CD14-positive monocyte (primary cell): ENCODE results near the gene SAMHD1. TPM values are rescaled to one million over a fixed set of nuclear protein-coding genes. Genes with fewer than 3 reads are reported as not detected.

Experiments
- DNase-seq, 3 donors: peaks; one replicate each; pipeline ENCODE4 v3.0.0-alpha.2; 2011 to 2022
- H2AFZ ChIP-seq: 2 replicates; pipeline ENCODE4 v1.6.0; 2012; ENCODE audit warnings: mild to moderate bottlenecking, low read depth, low read length, inconsistent platforms; ENCODE audit not compliant: insufficient read depth, poor library complexity, severe bottlenecking
- H3K27ac ChIP-seq, 2 donors: 1 replicate in 1 of 2; 2 replicates in 1 of 2; pipeline ENCODE4 v1.5.1; 2012 to 2013; ENCODE audit warnings: low read length in 2 of 2, control low read depth in 1 of 2, inconsistent platforms in 1 of 2, low read depth in 1 of 2, mild to moderate bottlenecking in 1 of 2
- H3K27me3 ChIP-seq, 2 donors: one replicate each; pipeline versions ENCODE4 v1.6.0 to v1.6.1; 2011 to 2013; ENCODE audit warnings: low read length in 2 of 2; ENCODE audit not compliant: control insufficient read depth in 2 of 2, insufficient read depth in 2 of 2
- H3K36me3 ChIP-seq, 2 donors: replicated peaks in 1 of 2; 1 replicate in 1 of 2; 2 replicates in 1 of 2; pipeline versions ENCODE4 v1.5.1 to v1.6.1; 2012 to 2013; ENCODE audit warnings: low read length in 2 of 2, control low read depth in 1 of 2, inconsistent platforms in 1 of 2, mild to moderate bottlenecking in 1 of 2; ENCODE audit not compliant: insufficient read depth in 2 of 2, control insufficient read depth in 1 of 2
- H3K4me1 ChIP-seq, 2 donors: 1 replicate in 1 of 2; 2 replicates in 1 of 2; pipeline versions ENCODE4 v1.5.1 to v1.6.1; 2012 to 2013; ENCODE audit warnings: low read length in 2 of 2, control low read depth in 1 of 2, inconsistent platforms in 1 of 2, mild to moderate bottlenecking in 1 of 2, moderate library complexity in 1 of 2; ENCODE audit not compliant: insufficient read depth in 2 of 2, control insufficient read depth in 1 of 2
- H3K4me2 ChIP-seq: replicated peaks from 2 replicates; pipeline ENCODE3; 2012; ENCODE audit warnings: low read length, moderate library complexity, mild to moderate bottlenecking; ENCODE audit not compliant: poor library complexity, severe bottlenecking; ENCODE audit errors: extremely low read depth
- H3K4me3 ChIP-seq, 3 experiments: fragments of 200-600 bp in 1 of 3; sonication (generic) in 1 of 3; replicated peaks in 1 of 3; 1 replicate in 2 of 3; 2 replicates in 1 of 3; pipeline ENCODE4 v1.5.1; 2011 to 2013; ENCODE audit warnings: low read length in 3 of 3, mild to moderate bottlenecking in 3 of 3, control low read depth in 2 of 3, low read depth in 2 of 3, inconsistent platforms in 1 of 3, moderate library complexity in 1 of 3
- H3K79me2 ChIP-seq: 2 replicates; pipeline ENCODE4 v1.6.0; 2012; ENCODE audit warnings: mild to moderate bottlenecking, control low read depth, inconsistent platforms, low read length, moderate library complexity; ENCODE audit not compliant: insufficient read depth
- H3K9ac ChIP-seq: 2 replicates; pipeline ENCODE4 v1.6.0; 2017; ENCODE audit warnings: low read length, mild to moderate bottlenecking; ENCODE audit not compliant: insufficient read depth, poor library complexity, severe bottlenecking
- H3K9me3 ChIP-seq, 2 donors: replicated peaks in 1 of 2; 1 replicate in 1 of 2; 2 replicates in 1 of 2; pipeline versions ENCODE4 v1.5.1 to v1.6.1; 2012 to 2013; ENCODE audit warnings: low read length in 2 of 2, control low read depth in 1 of 2; ENCODE audit not compliant: control insufficient read depth in 1 of 2, insufficient read depth in 1 of 2
- H4K20me1 ChIP-seq: 2 replicates; pipeline ENCODE4 v1.6.0; 2012; ENCODE audit warnings: mild to moderate bottlenecking, low read length, control low read depth, moderate library complexity; ENCODE audit not compliant: insufficient read depth
- H3K27ac Mint-ChIP-seq, 7 donors: one replicate each; pipeline ENCODE4 v1.8.0; 2020; ENCODE audit warnings: mild to moderate bottlenecking in 7 of 7, mixed read lengths in 7 of 7, moderate library complexity in 6 of 7, inconsistent platforms in 2 of 7
- H3K27me3 Mint-ChIP-seq, 3 donors: one replicate each; pipeline ENCODE4 v1.8.0; 2021 to 2022; ENCODE audit warnings: low read depth in 3 of 3, mild to moderate bottlenecking in 3 of 3, mixed read lengths in 3 of 3, moderate library complexity in 3 of 3, inconsistent platforms in 1 of 3
- H3K36me3 Mint-ChIP-seq, 2 donors: one replicate each; pipeline ENCODE4 v1.8.0; 2020; ENCODE audit warnings: mixed read lengths in 2 of 2, inconsistent platforms in 1 of 2, mild to moderate bottlenecking in 1 of 2
- H3K4me1 Mint-ChIP-seq: one replicate; pipeline ENCODE4 v1.8.0; 2020; ENCODE audit warnings: mild to moderate bottlenecking, mixed read lengths
- H3K4me3 Mint-ChIP-seq, 2 donors: one replicate each; pipeline ENCODE4 v1.8.0; 2020; ENCODE audit warnings: mild to moderate bottlenecking in 2 of 2, mixed read lengths in 2 of 2, moderate library complexity in 1 of 2
- H3K9me3 Mint-ChIP-seq, 7 donors: one replicate each; pipeline ENCODE4 v1.8.0; 2020 to 2022; ENCODE audit warnings: mixed read lengths in 7 of 7, mild to moderate bottlenecking in 6 of 7, moderate library complexity in 6 of 7, inconsistent platforms in 2 of 7
- WGBS: methylation state at CpG from one replicate; pipeline ENCODE4 v1.1.5; 2013; ENCODE audit warnings: missing lambda C conversion rate; ENCODE audit not compliant: insufficient coverage; 5-methylcytosine and 5-hydroxymethylcytosine counted together
- intact Hi-C, 2 donors: fragments of 100-400 bp; cut with micrococcal nuclease; formaldehyde crosslinking; loops; one replicate each; pipeline versions ENCODE4 v1.15.0 to v1.15.1; 2023
- polyA plus RNA-seq, 3 donors: library from polyadenylated mRNA; depleted of rRNA in 1 of 3; unstranded in 2 of 3; stranded (reverse) in 1 of 3; fragments of 300-500 nt in 2 of 3; fragments of >200 nt in 1 of 3; fragmentation: Illumina TruSeq in 2 of 3; gene quantifications; 1 replicate in 2 of 3; 2 replicates in 1 of 3; pipeline ENCODE4 v1.2.3, GENCODE V29; 2012 to 2021
- TF ChIP-seq, protein P1 (sequence below): fragments of 200-600 bp; IDR thresholded peaks from one replicate; pipeline ENCODE4 v1.8.0; 2022; ENCODE audit warnings: antibody characterized with exemption, mild to moderate bottlenecking

Gene SAMHD1
- polyA plus RNA-seq, 3 donors = 232 to 796 (median 590) TPM

- DNase-seq = no peak
- H3K36me3 ChIP-seq = no peaks in the 10 kb centered on the region
- no CpG with 5 or more reads among the region's 2 CpGs for WGBS
- H3K4me3 Mint-ChIP-seq = no peak overlapping the region
- no peak overlapping the region for H3K4me3 ChIP-seq
- no peak overlapping the region for H2AFZ ChIP-seq
- no peaks in the 10 kb centered on the region for H3K27me3 ChIP-seq
- H3K27ac ChIP-seq = peak overlapping the region in 1 of 2 donors; percentile 67
- intact Hi-C loops = loop anchor here in 1 of 2 donors (5.0 kb wide), 1 partner anchor 141 kb away; the partner anchor contains the start of gene RBL1
- H3K4me1 ChIP-seq = peaks cover 78 to 89% of the 10 kb centered on the region in 2 donors
- no peak overlapping the region for H3K9ac ChIP-seq
- peak overlapping the region in 3 of 7 donors; percentile 64 to 94 (median 76) for H3K27ac Mint-ChIP-seq
- H3K27me3 Mint-ChIP-seq = peaks cover 0 to 2% (median 0%) of the 10 kb centered on the region in 3 donors
- H4K20me1 ChIP-seq = no peaks in the 10 kb centered on the region
- TF ChIP-seq, protein P1, sequence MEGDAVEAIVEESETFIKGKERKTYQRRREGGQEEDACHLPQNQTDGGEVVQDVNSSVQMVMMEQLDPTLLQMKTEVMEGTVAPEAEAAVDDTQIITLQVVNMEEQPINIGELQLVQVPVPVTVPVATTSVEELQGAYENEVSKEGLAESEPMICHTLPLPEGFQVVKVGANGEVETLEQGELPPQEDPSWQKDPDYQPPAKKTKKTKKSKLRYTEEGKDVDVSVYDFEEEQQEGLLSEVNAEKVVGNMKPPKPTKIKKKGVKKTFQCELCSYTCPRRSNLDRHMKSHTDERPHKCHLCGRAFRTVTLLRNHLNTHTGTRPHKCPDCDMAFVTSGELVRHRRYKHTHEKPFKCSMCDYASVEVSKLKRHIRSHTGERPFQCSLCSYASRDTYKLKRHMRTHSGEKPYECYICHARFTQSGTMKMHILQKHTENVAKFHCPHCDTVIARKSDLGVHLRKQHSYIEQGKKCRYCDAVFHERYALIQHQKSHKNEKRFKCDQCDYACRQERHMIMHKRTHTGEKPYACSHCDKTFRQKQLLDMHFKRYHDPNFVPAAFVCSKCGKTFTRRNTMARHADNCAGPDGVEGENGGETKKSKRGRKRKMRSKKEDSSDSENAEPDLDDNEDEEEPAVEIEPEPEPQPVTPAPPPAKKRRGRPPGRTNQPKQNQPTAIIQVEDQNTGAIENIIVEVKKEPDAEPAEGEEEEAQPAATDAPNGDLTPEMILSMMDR = no peak
- H3K4me2 ChIP-seq = no peak overlapping the region
- peaks cover 67% of the 10 kb centered on the region for H3K4me1 Mint-ChIP-seq
- peaks cover 0 to 3% (median 0%) of the 10 kb centered on the region in 7 donors for H3K9me3 Mint-ChIP-seq
- H3K79me2 ChIP-seq = peaks cover 20% of the 10 kb centered on the region
- H3K36me3 Mint-ChIP-seq = no peaks in the 10 kb centered on the region
- H3K9me3 ChIP-seq = no peaks in the 10 kb centered on the region
These were observed 5.2 kb upstream of the SAMHD1 start for GRCh38 chr20:36956674-36957073.

GRCh38 chr20:36956016-36956415 lies 4.5 kb upstream of the SAMHD1 start:
- Histone ChIP-seq H4K20me1 (peaks cover 4% of the 10 kb centered on the region), H3K27me3 (no peaks in the 10 kb centered on the region), H3K4me1 (peaks cover 72 to 82% of the 10 kb centered on the region in 2 donors), H3K36me3 (no peaks in the 10 kb centered on the region), H3K27ac (no peak overlapping the region), H3K79me2 (peaks cover 26% of the 10 kb centered on the region), H3K9me3 (no peaks in the 10 kb centered on the region), H3K9ac (no peak overlapping the region), H3K4me2 (no peak overlapping the region), H2AFZ (no peak overlapping the region), H3K4me3 (no peak overlapping the region)
- Mint-ChIP-seq H3K4me1 (peaks cover 64% of the 10 kb centered on the region), H3K9me3 (peaks cover 0 to 3% (median 2%) of the 10 kb centered on the region in 7 donors), H3K36me3 (peaks cover 0 to 3% of the 10 kb centered on the region in 2 donors), H3K27me3 (peaks cover 0 to 2% (median 0%) of the 10 kb centered on the region in 3 donors), H3K4me3 (no peak overlapping the region), H3K27ac (peak overlapping the region in 4 of 7 donors; percentile 11 to 76 (median 50))
- intact Hi-C loops = loop anchor here in 1 of 2 donors (5.0 kb wide), 1 partner anchor 141 kb away; the partner anchor contains the start of gene RBL1
- TF ChIP-seq, protein P1 = no peak
- DNase-seq = no peak
- no CpG with 5 or more reads among the region's 3 CpGs for WGBS
